SU-DHL-6 (cell line): ENCODE data around the gene SPRYD4.

Source experiments
- EZH2phosphoT487 ChIP-seq: fragments of 200-600 bp; sonication (generic), shearing (Covaris generic); conservative IDR thresholded peaks from 2 replicates; pipeline ENCODE4 v1.6.1; 2018; ENCODE audit warnings: mild to moderate bottlenecking, antibody characterized with exemption, low read length, moderate library complexity, mixed read lengths
- TF ChIP-seq, protein P1 (sequence below): fragments of 200-600 bp; sonication (generic); IDR thresholded peaks from one replicate; pipeline ENCODE4 v1.5.1; 2017; ENCODE audit warnings: antibody characterized with exemption, mild to moderate bottlenecking, low read length, moderate library complexity; ENCODE audit not compliant: insufficient read depth, poor library complexity, severe bottlenecking

DNA sequence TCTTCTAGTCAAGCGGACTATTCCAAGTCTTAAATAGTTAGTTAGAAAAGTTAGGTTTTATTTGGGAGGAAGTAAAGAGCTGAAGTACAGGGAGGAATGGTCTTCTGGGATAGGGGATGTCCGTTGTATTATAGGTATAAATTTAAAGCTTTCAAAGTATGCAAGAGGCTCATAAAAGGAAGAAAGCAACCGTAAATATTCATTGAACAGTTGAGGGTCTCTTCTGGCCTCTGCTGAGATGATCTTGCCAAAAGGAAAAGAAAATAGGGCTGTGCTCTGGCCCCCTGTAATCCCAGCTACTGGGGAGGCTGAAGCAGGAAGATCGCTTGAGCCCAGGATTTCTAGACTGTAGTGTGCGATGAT lies 18.8 kb upstream of the SPRYD4 start:
- TF ChIP-seq, protein P1, sequence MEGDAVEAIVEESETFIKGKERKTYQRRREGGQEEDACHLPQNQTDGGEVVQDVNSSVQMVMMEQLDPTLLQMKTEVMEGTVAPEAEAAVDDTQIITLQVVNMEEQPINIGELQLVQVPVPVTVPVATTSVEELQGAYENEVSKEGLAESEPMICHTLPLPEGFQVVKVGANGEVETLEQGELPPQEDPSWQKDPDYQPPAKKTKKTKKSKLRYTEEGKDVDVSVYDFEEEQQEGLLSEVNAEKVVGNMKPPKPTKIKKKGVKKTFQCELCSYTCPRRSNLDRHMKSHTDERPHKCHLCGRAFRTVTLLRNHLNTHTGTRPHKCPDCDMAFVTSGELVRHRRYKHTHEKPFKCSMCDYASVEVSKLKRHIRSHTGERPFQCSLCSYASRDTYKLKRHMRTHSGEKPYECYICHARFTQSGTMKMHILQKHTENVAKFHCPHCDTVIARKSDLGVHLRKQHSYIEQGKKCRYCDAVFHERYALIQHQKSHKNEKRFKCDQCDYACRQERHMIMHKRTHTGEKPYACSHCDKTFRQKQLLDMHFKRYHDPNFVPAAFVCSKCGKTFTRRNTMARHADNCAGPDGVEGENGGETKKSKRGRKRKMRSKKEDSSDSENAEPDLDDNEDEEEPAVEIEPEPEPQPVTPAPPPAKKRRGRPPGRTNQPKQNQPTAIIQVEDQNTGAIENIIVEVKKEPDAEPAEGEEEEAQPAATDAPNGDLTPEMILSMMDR = no peak
- no peak for TF ChIP-seq EZH2phosphoT487
